GM13976 (cell line): Measurements from ENCODE around the gene HTR5A.

Source experiments
- DNase-seq: peaks from one replicate; pipeline ENCODE4 v3.0.0; 2012; ENCODE audit warnings: low spot score
- CTCF ChIP-seq: IDR thresholded peaks from 2 replicates; pipeline ENCODE4 v1.5.1; 2012; ENCODE audit warnings: borderline replicate concordance, mild to moderate bottlenecking; ENCODE audit not compliant: insufficient read depth; ENCODE audit errors: extremely low read depth, missing control alignments, control extremely low read depth
- in situ Hi-C: fragments of 300-500 bp; cut with MboI; formaldehyde crosslinking; loops from one replicate; pipeline ENCODE4 v1.12.0; 2022; ENCODE audit warnings: low sequenced_read_pairs, mixed read lengths, inconsistent platforms; ENCODE audit not compliant: unreplicated experiment

Gene HTR5A

DNA sequence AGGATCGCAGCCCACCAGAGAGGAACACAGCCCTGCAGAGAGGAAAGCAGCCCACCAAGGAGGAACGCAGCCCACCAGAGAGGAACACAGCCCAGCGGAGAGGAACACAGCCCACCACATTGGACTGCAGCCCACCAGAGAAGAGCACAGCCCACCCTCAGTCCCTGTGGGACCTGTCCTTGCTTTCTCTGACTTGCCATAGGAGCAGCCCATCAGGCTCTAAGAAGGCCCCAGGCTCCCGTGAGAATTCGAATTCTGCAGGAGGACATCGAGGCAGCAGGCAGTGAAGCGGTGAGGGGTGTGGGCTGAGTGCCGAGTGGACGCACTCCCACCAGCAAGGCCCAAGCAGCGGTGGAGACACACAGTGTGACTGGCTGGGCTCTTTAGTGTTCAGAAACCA lies 59.1 kb downstream of the HTR5A start:
- DNase-seq: no peak
- in situ Hi-C loops: no loop called here
- no peak for TF ChIP-seq CTCF

DNA sequence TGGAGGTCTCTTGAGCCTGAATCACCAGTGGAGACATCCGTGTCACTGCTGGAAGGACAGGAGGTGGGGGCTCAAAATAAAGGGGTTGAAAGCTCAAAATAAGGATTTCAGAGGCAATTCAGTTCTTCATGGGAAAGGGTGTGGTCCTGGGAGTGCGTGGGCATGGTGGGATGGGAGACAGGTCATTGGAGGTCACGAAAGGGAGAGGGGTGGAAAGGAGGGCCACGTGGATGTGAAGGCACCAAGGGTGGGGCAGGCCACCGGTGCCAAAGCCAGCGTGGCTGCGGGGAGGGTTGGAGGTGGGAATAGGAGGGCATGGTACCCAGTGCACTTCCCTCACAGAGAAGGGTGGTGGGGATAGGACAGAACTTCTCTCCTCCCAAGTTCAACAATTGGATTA lies 59.7 kb downstream of the HTR5A start:
- in situ Hi-C loops: no loop called here
- TF ChIP-seq CTCF: no peak
- no peak for DNase-seq

GRCh38 chr7:155130493-155130892 lies 60.4 kb downstream of the HTR5A start:
- TF ChIP-seq CTCF: no peak
- no peak for DNase-seq
- in situ Hi-C loops: no loop called here

DNA sequence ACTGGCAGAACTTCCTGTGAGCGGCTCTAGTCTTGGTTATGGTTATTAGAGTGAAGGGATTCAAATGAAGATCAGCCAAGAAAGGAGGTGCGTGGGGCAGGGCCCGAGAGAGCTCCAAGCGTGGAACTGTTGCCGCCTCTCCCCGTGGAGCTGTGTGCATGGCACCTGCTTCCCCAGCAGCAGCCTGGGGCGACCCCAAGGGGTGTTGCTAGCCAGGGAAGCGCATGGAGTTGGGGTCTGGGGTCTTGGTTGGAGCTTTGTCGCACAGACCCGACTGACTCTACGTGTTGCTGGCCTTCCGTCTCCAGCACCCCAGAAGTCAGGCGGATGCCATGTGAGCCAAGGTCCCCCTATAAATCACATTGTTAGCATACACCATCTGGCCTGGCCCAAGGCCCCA lies 61.0 kb downstream of the HTR5A start:
- in situ Hi-C loops: no loop called here
- DNase-seq: no peak
- TF ChIP-seq CTCF: no peak

- DNase-seq: no peak
- TF ChIP-seq CTCF: no peak
- in situ Hi-C loops: no loop called here
Measured at GRCh38 chr7:155132431-155132830, 62.3 kb downstream of the HTR5A start.

DNA sequence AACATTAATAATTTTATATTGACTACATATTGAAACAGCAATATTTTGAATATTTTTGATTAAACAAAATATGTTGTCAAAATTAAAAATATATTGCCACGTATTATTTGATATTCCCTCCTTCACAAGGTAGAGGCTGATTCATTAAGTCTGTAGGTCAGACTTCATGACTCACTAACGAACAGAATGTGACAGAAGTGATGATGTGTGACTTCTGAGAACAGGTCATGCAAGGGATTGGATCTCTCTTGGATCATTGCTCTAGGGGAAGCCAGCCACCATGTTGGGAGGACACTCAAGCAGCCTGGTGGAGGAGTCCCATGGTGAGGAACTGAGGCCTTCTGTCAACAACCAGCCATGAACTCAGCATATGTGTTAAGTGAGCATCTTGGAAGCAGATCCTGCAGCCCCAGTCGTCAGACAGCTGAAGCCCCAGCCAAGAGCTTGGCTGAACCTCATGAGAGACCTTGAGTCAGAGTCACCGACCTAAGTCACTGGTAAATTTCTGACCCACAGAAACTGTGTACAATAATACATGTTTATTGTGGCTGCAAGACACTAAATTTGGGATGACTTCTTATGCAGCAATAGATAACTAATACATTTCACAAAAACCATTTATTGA lies 66.6 kb downstream of the HTR5A start:
- no peak for TF ChIP-seq CTCF
- no peak for DNase-seq
- in situ Hi-C loops: no loop called here
